ENCODE measurements around the gene FBLN1.
"Not testable (repeated sequence)": the region's sequence is repeated elsewhere in the genome, so short reads cannot be mapped to it uniquely, and the experiment has no call there.

Gene FBLN1

GRCh38 chr22:45612940-45613339 lies 110.3 kb downstream of the FBLN1 start:
- DNase-seq (ENCODE audit: low spot score), result no peak

GRCh38 chr22:45615364-45615763 lies 112.7 kb downstream of the FBLN1 start:
- DNase-seq (ENCODE audit: low spot score), result peak; percentile 8

GRCh38 chr22:45616432-45616831 lies 113.7 kb downstream of the FBLN1 start:
- DNase-seq (ENCODE audit: low spot score), result no peak

- no peak for DNase-seq (ENCODE audit: low spot score)
Measured at GRCh38 chr22:45617948-45618347, 115.3 kb downstream of the FBLN1 start.

GRCh38 chr22:45620706-45621105 lies 118.0 kb downstream of the FBLN1 start:
- no peak for DNase-seq (ENCODE audit: low spot score)

GRCh38 chr22:45621836-45622600 lies 119.3 kb downstream of the FBLN1 start:
- no peak for DNase-seq (ENCODE audit: low spot score)

DNA sequence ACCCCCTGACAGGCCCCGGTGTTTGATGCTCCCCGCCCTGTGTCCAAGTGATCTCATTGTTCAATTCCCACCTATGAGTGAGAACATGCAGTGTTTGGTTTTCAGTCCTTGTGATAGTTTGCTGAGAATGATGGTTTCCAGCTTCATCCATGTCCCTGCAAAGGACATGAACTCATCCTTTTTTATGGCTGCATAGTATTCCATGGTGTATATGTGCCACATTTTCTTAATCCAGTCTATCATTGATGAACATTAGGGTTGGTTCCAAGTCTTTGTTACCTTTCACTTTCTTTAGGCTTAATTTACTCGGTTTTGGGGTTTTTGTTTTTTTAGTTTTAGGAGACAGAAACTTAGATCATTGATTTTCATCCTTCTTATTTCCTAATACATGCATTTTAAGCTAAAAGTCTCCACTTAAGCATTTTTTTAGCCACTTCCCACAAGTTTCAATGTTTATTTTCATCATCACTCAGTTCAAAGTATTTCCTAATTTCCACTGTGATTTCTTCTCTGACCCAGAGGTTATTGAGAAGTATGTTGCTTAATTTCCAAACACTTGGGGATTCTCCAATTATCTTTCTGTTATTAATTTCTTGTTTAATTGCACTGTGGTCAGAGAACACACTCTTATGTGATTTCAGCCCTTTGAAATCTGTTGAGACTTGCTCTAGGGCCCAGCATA lies 120.9 kb downstream of the FBLN1 start:
- not testable (repeated sequence) for DNase-seq (ENCODE audit: low spot score)

DNA sequence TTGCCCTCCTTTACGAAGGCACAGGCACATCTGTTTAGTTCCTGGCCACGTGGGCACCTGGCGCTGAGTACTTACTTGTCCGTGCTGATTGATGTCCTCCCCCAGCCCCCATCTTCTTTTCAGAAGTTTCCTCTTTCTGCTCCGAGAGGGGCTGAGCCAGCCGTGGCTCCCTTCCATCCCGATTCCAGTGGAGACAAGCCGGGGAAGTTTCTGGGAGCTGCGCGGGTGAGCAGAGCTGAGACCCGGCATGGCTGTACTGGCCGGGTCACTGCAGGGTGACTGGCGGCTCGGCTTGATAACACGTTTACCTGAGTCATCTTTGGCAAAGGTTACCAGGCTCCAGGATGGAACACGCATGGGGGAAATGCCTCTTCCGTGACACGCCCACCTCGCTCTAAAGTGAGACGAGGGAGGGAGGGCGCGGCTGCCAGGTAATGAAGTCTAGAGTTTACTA lies 123.5 kb downstream of the FBLN1 start:
- DNase-seq (ENCODE audit: low spot score), result no peak

- no peak for DNase-seq (ENCODE audit: low spot score)
Measured at GRCh38 chr22:45627489-45628233, 125.0 kb downstream of the FBLN1 start.

DNA sequence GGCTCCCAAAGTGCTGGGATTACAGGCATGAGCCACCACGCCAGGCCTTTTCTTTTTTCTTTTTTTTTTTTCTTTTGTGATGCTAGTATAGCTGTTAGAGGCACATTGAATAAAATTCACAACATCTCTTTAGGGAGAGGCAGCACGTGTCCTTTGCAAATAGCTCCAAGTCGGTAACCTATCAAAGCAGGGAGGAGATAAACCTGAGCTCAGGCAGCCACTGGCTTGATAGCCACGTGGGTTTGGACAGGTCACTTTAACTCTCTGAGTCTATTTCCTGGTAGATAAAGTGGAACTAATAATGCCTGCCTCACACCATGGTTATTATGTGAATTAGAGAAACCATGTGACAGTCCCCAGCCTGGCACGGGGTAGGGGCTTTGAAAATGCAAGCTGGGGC lies 125.8 kb downstream of the FBLN1 start:
- no peak for DNase-seq (ENCODE audit: low spot score)

DNA sequence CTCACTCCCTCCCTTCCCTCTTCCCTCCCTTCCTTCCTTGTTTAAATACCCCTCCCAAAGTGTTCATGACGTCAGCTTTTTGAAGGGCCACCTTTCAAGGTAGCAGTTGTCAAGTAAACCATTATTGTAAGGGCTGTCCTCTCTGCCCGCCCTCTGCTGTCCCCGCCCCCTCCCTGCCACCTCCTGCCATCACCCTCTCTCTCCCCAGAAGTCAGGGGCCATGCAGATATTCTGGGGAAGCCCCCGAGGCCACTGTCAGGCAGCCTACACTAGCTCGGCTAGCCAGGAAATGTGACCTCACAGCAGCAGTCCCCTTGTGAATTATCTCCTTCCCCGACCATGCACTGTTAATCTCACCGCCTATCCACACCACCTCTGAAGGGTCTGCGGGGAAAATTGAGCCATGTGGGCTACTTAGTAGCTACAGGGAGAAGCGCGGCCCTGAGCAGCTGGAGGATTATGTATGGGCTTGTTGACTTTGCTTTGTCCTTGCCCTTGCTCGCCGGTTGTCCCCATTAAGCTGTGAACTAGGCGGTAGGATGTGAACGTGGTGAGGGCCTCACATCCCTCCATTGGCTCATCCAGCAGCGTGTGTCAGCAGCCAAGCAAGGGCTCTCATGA lies 126.9 kb downstream of the FBLN1 start:
- DNase-seq (ENCODE audit: low spot score), result no peak

DNA sequence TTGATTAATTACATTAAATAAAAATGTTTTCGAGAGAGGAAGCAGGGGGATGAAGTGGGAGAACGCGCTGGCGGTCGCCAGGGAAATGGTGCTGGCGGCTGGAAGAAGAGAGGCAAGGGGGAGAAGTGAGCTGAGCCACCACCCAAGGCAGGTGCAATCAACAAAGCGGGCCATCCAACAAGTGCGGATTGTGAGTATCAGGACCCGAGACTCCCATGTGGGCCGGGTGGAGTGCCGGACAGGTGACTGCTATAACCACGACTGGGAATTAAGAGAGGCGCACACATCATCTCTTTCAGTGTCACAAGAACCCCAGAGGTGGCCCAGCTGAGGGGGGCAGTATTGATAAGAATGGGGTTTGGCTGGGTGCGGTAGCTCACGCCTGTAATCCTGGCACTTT lies 127.8 kb downstream of the FBLN1 start:
- DNase-seq (ENCODE audit: low spot score), result no peak

DNA sequence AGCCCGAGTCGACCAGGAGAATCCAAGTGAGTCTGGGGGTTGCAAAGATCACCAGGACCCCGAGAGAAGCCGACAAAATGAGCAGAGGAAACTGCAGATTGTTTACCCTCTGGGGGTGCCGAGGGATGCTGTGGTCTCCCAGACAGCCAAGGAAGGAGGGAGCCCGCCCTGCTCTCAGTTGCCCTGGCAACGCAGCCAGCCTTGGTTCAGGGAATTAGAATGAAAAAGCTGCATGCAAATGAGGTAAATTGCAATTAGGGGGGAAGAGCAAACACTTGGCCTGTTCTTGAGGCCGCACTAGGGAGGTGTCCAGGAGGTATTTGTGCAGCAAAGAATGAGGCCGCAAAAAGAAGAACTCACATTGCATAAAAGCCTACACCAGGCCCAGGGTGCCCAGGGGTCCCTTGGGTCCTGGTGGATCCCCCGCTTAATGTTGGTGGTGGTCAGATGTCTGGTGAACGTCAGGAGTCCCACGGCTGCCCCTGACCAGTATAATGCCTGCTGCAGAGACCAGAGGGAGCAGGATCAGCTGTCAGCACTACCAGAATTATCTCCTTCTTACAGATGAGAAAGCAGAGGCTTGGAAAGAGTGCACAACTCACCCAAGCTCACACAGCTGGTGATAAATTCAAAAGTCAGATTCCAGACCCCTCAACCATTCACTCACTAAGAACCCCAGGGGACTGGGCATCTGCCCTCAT lies 128.6 kb downstream of the FBLN1 start:
- no peak for DNase-seq (ENCODE audit: low spot score)

GRCh38 chr22:45631841-45632238 lies 129.2 kb downstream of the FBLN1 start:
- no peak for DNase-seq (ENCODE audit: low spot score)

GRCh38 chr22:45632791-45633515 lies 130.3 kb downstream of the FBLN1 start:
- no peak for DNase-seq (ENCODE audit: low spot score)

- DNase-seq (ENCODE audit: low spot score), result no peak
Measured at GRCh38 chr22:45636683-45637082, 134.0 kb downstream of the FBLN1 start.

GRCh38 chr22:45638197-45638596 lies 135.5 kb downstream of the FBLN1 start:
- no peak for DNase-seq (ENCODE audit: low spot score)

- DNase-seq (ENCODE audit: low spot score), result no peak
Measured at GRCh38 chr22:45638834-45639746, 136.4 kb downstream of the FBLN1 start.

GRCh38 chr22:45639747-45640102 lies 137.0 kb downstream of the FBLN1 start:
- no peak for DNase-seq (ENCODE audit: low spot score)

DNA sequence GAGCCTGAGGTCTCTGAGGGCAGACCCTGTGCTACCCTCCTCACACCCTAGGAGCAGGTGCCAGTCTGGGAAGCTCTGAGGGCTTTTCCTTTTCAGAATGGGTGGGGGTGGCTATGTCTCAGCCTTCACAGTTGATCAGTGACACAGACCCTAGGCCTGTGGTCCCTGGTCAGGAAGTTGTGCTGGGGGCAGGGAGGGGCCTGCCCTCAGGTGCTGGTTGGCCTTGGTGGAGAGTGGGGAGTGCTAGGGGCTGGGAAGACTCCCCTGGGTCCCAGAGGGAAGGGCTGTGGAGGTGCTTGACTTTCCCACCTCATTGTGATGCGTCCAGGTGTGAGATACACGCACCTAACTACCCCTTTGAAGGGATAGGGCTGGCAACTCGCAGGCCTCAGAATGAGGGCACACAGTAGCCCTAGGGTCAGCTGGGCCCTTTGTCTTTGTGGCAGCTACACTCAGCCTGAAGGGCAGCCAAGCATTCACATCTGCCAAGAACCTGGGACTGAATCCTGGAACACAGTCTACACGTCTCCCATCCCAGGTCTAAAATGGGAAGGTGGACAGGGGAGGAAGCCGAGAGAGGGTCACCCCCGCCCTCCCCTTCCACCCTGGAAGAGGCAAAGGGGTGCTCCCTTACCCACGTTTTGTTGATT lies 137.7 kb downstream of the FBLN1 start:
- DNase-seq (ENCODE audit: low spot score), result no peak

Measured in NAMALWA (cell line).